Adrenal gland (tissue), 5 donors: ENCODE results near the gene UBE3C.

ENCODE experiments used
- CTCF ChIP-seq, 6 experiments: fragments of 450-650 bp in 4 of 6; fragments of 200-600 bp in 2 of 6; sonication (generic) in 1 of 6; IDR thresholded peaks; 1 replicate in 5 of 6; 2 replicates in 1 of 6; pipeline versions ENCODE4 v1.5.1 to v1.8.0; 2016 to 2021; ENCODE audit warnings: antibody characterized with exemption in 6 of 6, mild to moderate bottlenecking in 2 of 6, moderate library complexity in 1 of 6
- POLR2A ChIP-seq, 2 donors: fragments of 450-650 bp; IDR thresholded peaks; one replicate each; pipeline ENCODE4 v1.6.1; 2017; ENCODE audit warnings: antibody characterized with exemption in 2 of 2, mild to moderate bottlenecking in 2 of 2, moderate library complexity in 1 of 2
- donor health status: DM: no; HTN: no; CAD: no.

- no peak for TF ChIP-seq CTCF (IDR thresholded peaks at IDR 0.05)
- no peak for TF ChIP-seq POLR2A (IDR thresholded peaks at IDR 0.05)
Measured at GRCh38 chr7:157204134-157204533, 65.4 kb downstream of the UBE3C start.
